ENCODE results near the gene LRRC26. TPM values are rescaled to one million over a fixed set of nuclear protein-coding genes. Genes with fewer than 3 reads are reported as not detected.
A peak's percentile ranks its signal among the peaks of the same experiment; 100 is the strongest.

The LRRC26 gene
- total and polyA plus RNA-seq, 4 experiments from 2014 or later: not detected

DNA sequence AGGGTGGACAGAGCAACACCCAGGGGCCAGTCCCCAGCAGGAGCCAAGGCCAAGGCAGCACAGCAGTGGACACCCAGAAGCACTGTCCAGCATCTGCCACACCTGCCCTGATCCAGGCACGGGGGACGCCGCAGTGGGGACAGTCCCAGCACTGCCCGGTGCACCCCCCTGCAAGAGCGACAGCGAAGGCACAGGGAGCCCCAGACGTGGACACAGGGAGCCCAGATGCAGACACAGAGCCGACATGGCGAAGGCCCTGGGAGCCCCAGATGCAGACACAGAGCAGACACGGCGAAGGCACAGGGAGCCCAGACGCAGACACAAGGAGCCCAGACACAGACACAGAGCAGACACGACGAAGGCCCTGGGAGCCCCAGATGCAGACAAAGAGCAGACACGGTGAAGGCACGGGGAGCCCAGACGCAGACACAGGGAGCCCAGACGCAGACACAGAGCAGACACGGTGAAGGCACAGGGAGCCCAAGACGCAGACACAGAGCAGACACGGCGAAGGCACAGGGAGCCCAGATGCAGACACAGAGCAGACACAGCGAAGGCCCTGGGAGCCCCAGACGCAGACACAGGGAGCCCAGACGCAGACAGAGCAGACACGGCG lies 14.2 kb upstream of the LRRC26 start:
- Mint-ChIP-seq H3K4me1 (peaks cover 18 to 42% (median 23%) of the 10 kb centered on the region in 4 donors), H3K27me3 (no peaks in the 10 kb centered on the region), H3K4me3 (peak overlapping the region in 2 of 8 donors; percentile 19 to 34), H3K9me3 (peaks cover 0 to 5% (median 0%) of the 10 kb centered on the region in 8 donors), H3K36me3 (peaks cover 11 to 30% of the 10 kb centered on the region in 2 donors), H3K27ac (peak overlapping the region in 2 of 7 donors; percentile 21 to 76)
- Histone ChIP-seq H3K27ac (ENCODE audit: low read depth, low read length) (no peak overlapping the region), H3K9me3 (ENCODE audit: control insufficient read depth in 1 of 2, low read length in 2 of 2) (no peaks in the 10 kb centered on the region), H3K36me3 (ENCODE audit: insufficient read depth, low read length) (peaks cover 39% of the 10 kb centered on the region), H3K27me3 (ENCODE audit: insufficient read depth, low read length) (no peaks in the 10 kb centered on the region), H3K4me3 (ENCODE audit: low read length in 2 of 2) (no peak overlapping the region), H3K4me1 (ENCODE audit: insufficient read depth, low read length) (peaks cover 26% of the 10 kb centered on the region)
- intact Hi-C loops (cut with micrococcal nuclease): no loop called here
- ChIA-PET CTCF (ENCODE audit: partially characterized antibody) (no interaction called here), POLR2A (ENCODE audit: partially characterized antibody) (no interaction called here)
- no peak for DNase-seq

DNA sequence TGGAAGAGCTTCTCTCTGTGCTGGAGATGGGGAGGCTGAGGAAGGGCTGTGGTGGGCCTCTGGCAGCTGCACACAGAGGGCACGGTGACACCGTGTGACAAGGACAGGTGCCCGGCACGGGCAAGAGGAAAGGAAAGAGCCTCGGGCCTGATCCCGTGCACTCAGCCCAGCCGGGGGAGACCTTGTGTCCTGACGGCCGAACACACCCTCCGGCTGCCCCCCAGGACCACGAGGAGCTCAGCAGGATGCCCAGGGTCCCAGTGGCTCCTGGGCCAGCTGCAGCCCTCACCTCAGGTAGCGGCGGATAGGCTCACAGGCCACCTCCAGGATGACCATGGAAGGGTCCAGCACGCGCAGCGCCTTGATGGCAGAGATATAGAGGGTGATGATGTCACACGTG lies 13.0 kb upstream of the LRRC26 start:
- H3K4me1 Mint-ChIP-seq: peaks cover 13 to 38% (median 17%) of the 10 kb centered on the region in 4 donors
- no peaks in the 10 kb centered on the region for H3K27me3 ChIP-seq (ENCODE audit: insufficient read depth, low read length)
- H3K4me3 Mint-ChIP-seq: no peak overlapping the region
- no peaks in the 10 kb centered on the region for H3K27me3 Mint-ChIP-seq
- H3K9me3 Mint-ChIP-seq: peaks cover 0 to 2% (median 0%) of the 10 kb centered on the region in 8 donors
- no peak overlapping the region for H3K27ac ChIP-seq (ENCODE audit: low read depth, low read length)
- no peaks in the 10 kb centered on the region for H3K9me3 ChIP-seq (ENCODE audit: control insufficient read depth in 1 of 2, low read length in 2 of 2)
- POLR2A ChIA-PET (ENCODE audit: partially characterized antibody): no interaction called here
- peaks cover 11 to 30% of the 10 kb centered on the region in 2 donors for H3K36me3 Mint-ChIP-seq
- CTCF ChIA-PET (ENCODE audit: partially characterized antibody): no interaction called here
- intact Hi-C loops (cut with micrococcal nuclease): no loop called here
- peaks cover 39% of the 10 kb centered on the region for H3K36me3 ChIP-seq (ENCODE audit: insufficient read depth, low read length)
- peaks cover 23% of the 10 kb centered on the region for H3K4me1 ChIP-seq (ENCODE audit: insufficient read depth, low read length)
- DNase-seq: no peak
- H3K27ac Mint-ChIP-seq: no peak overlapping the region
- H3K4me3 ChIP-seq (ENCODE audit: low read length in 2 of 2): no peak overlapping the region

DNA sequence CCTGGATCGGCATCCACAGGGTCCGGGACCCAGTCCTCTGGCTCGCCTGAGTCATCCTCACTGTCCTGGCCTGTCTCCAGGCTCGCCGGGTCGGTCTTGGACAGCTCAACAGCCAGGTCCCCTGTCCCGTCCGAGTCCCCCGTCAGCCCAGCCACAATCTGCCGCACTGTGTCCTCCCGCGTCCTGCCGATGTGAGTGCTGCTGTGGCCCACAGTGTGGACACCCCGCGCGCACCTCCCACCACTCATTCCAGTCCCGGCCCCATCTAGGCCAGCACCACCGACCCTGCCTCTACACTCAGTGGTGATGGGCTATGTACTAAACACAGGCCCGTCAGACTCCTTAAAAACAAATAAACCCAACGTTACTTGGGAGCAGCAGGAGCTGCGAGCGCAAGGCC lies 11.8 kb upstream of the LRRC26 start:
- no peak overlapping the region for H3K27ac Mint-ChIP-seq
- H3K9me3 ChIP-seq (ENCODE audit: control insufficient read depth in 1 of 2, low read length in 2 of 2): no peaks in the 10 kb centered on the region
- H3K36me3 ChIP-seq (ENCODE audit: insufficient read depth, low read length): peaks cover 39% of the 10 kb centered on the region
- CTCF ChIA-PET (ENCODE audit: partially characterized antibody): interaction anchor here (1.1 kb wide), 1 partner anchor 63 kb away, joined by 3 read pairs; no protein-coding TSS in a partner anchor
- no peak overlapping the region for H3K4me3 ChIP-seq (ENCODE audit: low read length in 2 of 2)
- intact Hi-C loops (cut with micrococcal nuclease): no loop called here
- H3K36me3 Mint-ChIP-seq: peaks cover 15 to 31% of the 10 kb centered on the region in 2 donors
- no peak for DNase-seq
- no peaks in the 10 kb centered on the region for H3K27me3 Mint-ChIP-seq
- H3K9me3 Mint-ChIP-seq: peaks cover 0 to 2% (median 0%) of the 10 kb centered on the region in 8 donors
- peaks cover 11% of the 10 kb centered on the region for H3K4me1 ChIP-seq (ENCODE audit: insufficient read depth, low read length)
- peaks cover 3 to 26% (median 9%) of the 10 kb centered on the region in 4 donors for H3K4me1 Mint-ChIP-seq
- no peak overlapping the region for H3K4me3 Mint-ChIP-seq
- H3K27me3 ChIP-seq (ENCODE audit: insufficient read depth, low read length): no peaks in the 10 kb centered on the region
- no peak overlapping the region for H3K27ac ChIP-seq (ENCODE audit: low read depth, low read length)
- POLR2A ChIA-PET (ENCODE audit: partially characterized antibody): interaction anchor here (1.4 kb wide), 2 partner anchors 19 to 54 kb away, joined by 3 read pairs; no protein-coding TSS in a partner anchor

DNA sequence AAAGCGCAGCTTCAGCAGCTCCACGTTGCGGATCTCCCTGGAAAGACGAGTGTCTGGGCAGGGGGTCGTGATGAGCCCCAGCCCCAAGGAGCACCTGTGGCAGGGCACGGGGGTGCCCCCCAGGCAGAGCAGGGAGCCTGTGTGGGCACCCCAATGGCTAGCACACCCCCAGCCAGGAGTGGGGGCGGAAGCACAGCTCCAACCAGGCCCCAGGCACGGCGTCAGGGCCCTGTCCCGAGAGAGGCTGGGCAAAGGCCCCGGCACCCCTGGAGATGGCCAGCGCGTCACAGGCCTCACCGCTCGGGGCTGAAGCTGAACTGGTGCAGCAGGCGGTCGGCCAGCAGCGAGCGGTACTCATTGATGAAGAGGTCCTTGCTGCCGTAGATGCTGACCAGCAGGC lies 10.6 kb upstream of the LRRC26 start:
- intact Hi-C loops (cut with micrococcal nuclease): no loop called here
- CTCF ChIA-PET (ENCODE audit: partially characterized antibody): no interaction called here
- peaks cover 34% of the 10 kb centered on the region for H3K36me3 ChIP-seq (ENCODE audit: insufficient read depth, low read length)

DNA sequence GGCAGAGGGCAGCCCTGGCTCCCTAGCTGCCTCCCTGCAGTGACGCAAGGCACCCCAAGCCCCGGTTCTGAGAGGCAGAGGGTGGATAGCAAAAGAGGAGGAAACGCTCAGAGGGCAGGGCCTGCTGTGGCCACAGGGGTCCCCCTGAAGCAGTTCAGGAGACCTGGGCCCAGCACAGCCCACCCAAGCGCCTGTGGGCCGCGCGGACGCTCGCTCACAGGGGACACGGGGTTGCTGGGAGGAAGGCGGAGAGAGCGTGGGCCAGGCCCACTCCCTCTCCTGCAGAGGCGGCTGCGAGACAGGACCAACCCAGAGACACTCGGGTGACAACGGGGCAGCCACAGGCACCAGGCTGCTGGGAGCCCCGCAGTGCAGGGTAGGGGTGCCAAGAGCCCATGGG lies 9.9 kb upstream of the LRRC26 start:
- H3K9me3 ChIP-seq (ENCODE audit: control insufficient read depth in 1 of 2, low read length in 2 of 2): no peaks in the 10 kb centered on the region
- no peak overlapping the region for H3K4me3 Mint-ChIP-seq
- H3K4me3 ChIP-seq (ENCODE audit: low read length in 2 of 2): no peak overlapping the region
- peaks cover 31% of the 10 kb centered on the region for H3K36me3 ChIP-seq (ENCODE audit: insufficient read depth, low read length)
- no peaks in the 10 kb centered on the region for H3K27me3 ChIP-seq (ENCODE audit: insufficient read depth, low read length)
- no peak overlapping the region for H3K27ac ChIP-seq (ENCODE audit: low read depth, low read length)
- H3K4me1 Mint-ChIP-seq: peaks cover 7 to 19% (median 8%) of the 10 kb centered on the region in 4 donors
- no peaks in the 10 kb centered on the region for H3K4me1 ChIP-seq (ENCODE audit: insufficient read depth, low read length)
- CTCF ChIA-PET (ENCODE audit: partially characterized antibody): no interaction called here
- H3K36me3 Mint-ChIP-seq: peaks cover 15 to 33% of the 10 kb centered on the region in 2 donors
- intact Hi-C loops (cut with micrococcal nuclease): no loop called here
- H3K27me3 Mint-ChIP-seq: no peaks in the 10 kb centered on the region
- DNase-seq: no peak
- POLR2A ChIA-PET (ENCODE audit: partially characterized antibody): no interaction called here
- H3K9me3 Mint-ChIP-seq: peaks cover 0 to 2% (median 0%) of the 10 kb centered on the region in 8 donors
- no peak overlapping the region for H3K27ac Mint-ChIP-seq

More for the DNA sequence above, 10.6 kb upstream of the LRRC26 start:
- no peak overlapping the region for H3K27ac ChIP-seq (ENCODE audit: low read depth, low read length)
- Mint-ChIP-seq H3K9me3 (peaks cover 0 to 2% (median 0%) of the 10 kb centered on the region in 8 donors), H3K27me3 (no peaks in the 10 kb centered on the region), H3K27ac (no peak overlapping the region), H3K4me1 (peaks cover 7 to 22% (median 8%) of the 10 kb centered on the region in 4 donors), H3K36me3 (peaks cover 15 to 33% of the 10 kb centered on the region in 2 donors), H3K4me3 (no peak overlapping the region)
- H3K27me3 ChIP-seq (ENCODE audit: insufficient read depth, low read length): no peaks in the 10 kb centered on the region
- H3K9me3 ChIP-seq (ENCODE audit: control insufficient read depth in 1 of 2, low read length in 2 of 2): no peaks in the 10 kb centered on the region
- H3K4me1 ChIP-seq (ENCODE audit: insufficient read depth, low read length): peaks cover under 1% of the 10 kb centered on the region
- POLR2A ChIA-PET (ENCODE audit: partially characterized antibody): interaction anchor here (1.4 kb wide), 2 partner anchors 21 to 53 kb away, joined by 3 read pairs; no protein-coding TSS in a partner anchor
- H3K4me3 ChIP-seq (ENCODE audit: low read length in 2 of 2): no peak overlapping the region
- no peak for DNase-seq

DNA sequence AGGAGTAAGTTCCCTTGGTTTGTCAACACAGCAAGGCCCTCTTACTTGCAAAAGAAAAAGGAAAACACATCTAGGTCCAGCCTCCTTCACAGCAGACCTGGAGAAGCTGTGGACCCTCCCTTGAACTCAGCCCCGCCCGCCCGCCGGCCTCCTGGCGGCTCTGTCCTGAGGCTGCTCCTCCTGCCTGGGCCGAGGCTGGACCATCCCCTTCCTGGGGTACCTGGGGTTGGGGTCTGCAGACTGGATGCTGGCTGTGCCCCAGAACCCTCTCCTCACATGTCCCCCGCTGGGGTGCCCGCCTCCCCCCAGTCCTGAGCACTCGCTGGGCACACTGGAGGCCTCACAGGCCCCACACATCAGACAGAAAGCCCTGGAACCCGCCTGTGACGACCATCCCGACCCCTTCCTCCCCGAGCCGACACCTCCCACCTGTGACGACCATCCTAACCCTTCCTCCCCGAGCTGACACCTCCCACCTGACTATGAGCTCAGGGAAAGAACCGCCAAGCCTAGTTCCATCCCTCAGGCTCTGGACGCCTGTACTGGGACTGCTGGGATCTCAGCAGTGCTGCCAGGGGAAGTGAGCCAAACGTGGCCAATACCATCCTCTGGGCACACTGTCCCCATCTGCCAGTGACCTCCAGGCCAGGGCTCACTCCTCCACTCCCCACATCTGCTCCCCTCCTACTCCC lies 9.2 kb upstream of the LRRC26 start:
- Mint-ChIP-seq H3K27me3 (no peaks in the 10 kb centered on the region), H3K4me1 (peaks cover 3 to 12% (median 7%) of the 10 kb centered on the region in 4 donors), H3K27ac (no peak overlapping the region), H3K4me3 (no peak overlapping the region), H3K9me3 (no peaks in the 10 kb centered on the region), H3K36me3 (peaks cover 10 to 29% of the 10 kb centered on the region in 2 donors)
- DNase-seq: no peak
- Histone ChIP-seq H3K27ac (ENCODE audit: low read depth, low read length) (no peak overlapping the region), H3K4me3 (ENCODE audit: low read length in 2 of 2) (no peak overlapping the region), H3K27me3 (ENCODE audit: insufficient read depth, low read length) (no peaks in the 10 kb centered on the region), H3K36me3 (ENCODE audit: insufficient read depth, low read length) (peaks cover 29% of the 10 kb centered on the region), H3K4me1 (ENCODE audit: insufficient read depth, low read length) (no peaks in the 10 kb centered on the region), H3K9me3 (ENCODE audit: control insufficient read depth in 1 of 2, low read length in 2 of 2) (no peaks in the 10 kb centered on the region)
- POLR2A ChIA-PET (ENCODE audit: partially characterized antibody): no interaction called here
- intact Hi-C loops (cut with micrococcal nuclease): no loop called here
- CTCF ChIA-PET (ENCODE audit: partially characterized antibody): no interaction called here

DNA sequence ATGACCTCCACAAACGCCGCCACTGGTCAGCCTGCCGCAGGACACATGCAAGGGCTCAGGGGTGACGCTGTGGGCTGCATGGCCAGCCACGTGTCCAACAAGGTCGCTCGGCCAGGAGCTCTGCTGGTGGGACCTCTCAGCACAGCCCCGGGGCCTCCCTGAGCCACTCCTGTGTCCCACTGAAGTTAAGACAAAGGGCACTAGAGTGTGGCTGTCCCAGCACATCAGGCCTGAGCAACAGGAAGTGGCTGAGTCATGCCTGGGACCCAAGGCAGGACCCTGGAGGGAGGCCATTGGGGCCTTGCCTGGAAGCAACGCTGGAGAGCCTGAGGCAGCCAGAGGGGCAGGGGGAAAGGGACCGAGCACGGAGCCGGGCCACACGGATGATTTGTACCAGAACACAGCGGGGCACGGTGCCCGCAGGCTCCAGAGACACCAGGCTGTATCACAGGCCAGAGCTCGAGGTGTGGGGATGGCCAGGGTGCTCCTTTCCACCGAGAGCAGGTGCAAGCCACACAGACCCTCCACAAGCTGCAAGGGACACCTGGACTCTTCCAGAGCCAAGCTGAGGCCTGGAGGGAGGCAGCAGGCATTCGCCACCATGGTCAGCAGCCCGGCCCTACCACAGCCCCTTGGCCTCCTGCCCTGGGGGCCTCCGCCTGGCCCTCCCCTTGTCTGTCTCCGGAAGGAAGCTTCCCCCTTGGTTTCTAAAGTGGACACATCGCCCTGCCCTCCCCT lies 8.5 kb upstream of the LRRC26 start:
- no peaks in the 10 kb centered on the region for H3K9me3 Mint-ChIP-seq
- intact Hi-C loops (cut with micrococcal nuclease): no loop called here
- POLR2A ChIA-PET (ENCODE audit: partially characterized antibody): no interaction called here
- peaks cover 22% of the 10 kb centered on the region for H3K36me3 ChIP-seq (ENCODE audit: insufficient read depth, low read length)
- CTCF ChIA-PET (ENCODE audit: partially characterized antibody): no interaction called here
- no peaks in the 10 kb centered on the region for H3K27me3 ChIP-seq (ENCODE audit: insufficient read depth, low read length)
- no peak for DNase-seq
- no peaks in the 10 kb centered on the region for H3K27me3 Mint-ChIP-seq
- peaks cover 9 to 24% of the 10 kb centered on the region in 2 donors for H3K36me3 Mint-ChIP-seq
- H3K27ac Mint-ChIP-seq: no peak overlapping the region
- no peak overlapping the region for H3K4me3 Mint-ChIP-seq
- peaks cover 2 to 10% (median 7%) of the 10 kb centered on the region in 4 donors for H3K4me1 Mint-ChIP-seq
- H3K9me3 ChIP-seq (ENCODE audit: control insufficient read depth in 1 of 2, low read length in 2 of 2): no peaks in the 10 kb centered on the region
- no peak overlapping the region for H3K4me3 ChIP-seq (ENCODE audit: low read length in 2 of 2)
- H3K27ac ChIP-seq (ENCODE audit: low read depth, low read length): no peak overlapping the region
- no peaks in the 10 kb centered on the region for H3K4me1 ChIP-seq (ENCODE audit: insufficient read depth, low read length)

Measured in CD4-positive, alpha-beta memory T cell (primary cell).